ENCODE measurements around the gene LTA.

Gene LTA

DNA sequence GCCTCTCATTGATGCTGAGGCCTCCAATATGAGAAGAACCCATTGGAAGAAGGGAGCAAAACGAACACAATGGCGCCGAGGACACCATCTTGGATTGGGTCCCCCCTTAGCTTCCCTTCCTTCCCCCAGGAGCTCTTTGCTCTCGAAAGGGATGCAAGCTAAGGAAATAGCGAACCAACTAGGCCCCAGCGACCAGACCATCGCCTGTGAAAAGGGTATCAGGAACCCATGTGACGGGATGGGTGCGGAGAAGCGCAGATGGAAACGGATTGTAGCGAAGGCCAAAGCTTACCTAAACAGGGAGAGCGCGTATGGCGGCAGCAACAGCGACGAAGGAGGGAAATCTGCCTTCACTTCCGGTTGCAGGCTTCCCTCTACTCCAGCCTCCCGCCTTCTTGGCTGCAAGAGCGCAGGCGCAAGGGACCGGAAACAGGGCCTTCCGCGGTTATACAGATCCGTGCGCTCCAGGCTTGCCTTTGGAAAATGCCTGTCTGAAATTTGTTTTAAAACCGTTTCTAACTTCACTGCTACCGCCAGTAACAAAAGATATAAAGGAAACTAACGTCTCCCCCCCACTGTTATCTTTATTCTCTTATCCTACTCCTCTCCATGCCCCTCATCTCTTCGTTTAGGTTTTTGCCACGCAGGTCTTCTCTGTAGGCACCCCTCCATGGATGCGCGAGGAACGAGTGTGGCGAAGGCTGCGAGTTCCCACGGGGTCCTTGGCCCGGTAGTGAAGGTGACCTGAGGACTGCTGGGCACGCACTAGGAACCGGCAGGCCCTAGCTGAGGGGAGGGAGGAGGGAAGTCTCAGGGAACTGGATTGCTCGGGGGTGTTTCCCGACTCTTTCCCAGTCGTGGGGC lies 30.2 kb upstream of the LTA start, which contains the start of gene DDX39B:
Gene DDX39B (minus strand): TSS at position 346 of the 864 bp plus-strand sequence. CDS start 1,471 bp downstream, outside the sequence.
- DNase-seq (ENCODE audit: low read depth): peak; percentile 91

DNA sequence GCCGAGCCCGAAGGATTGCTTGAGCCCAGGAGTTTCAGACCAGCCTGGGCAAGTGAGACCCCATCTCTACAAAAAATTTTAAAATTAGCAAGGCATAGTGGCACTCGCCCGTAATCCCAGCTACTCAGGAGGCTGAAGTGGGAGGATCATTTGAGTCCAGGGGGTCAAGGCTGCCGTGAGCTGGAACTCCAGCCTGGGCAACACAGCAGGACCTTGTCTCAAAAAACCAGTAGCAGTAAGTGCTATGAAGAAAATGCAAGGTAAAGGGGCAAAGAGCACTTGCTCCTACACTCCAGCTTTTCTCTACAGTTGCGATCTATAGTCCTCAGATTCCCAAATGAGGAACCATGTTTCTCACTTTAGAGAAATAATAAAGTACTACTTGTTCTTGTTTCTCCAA lies 28.4 kb upstream of the LTA start:
- DNase-seq (ENCODE audit: low read depth): no peak

DNA sequence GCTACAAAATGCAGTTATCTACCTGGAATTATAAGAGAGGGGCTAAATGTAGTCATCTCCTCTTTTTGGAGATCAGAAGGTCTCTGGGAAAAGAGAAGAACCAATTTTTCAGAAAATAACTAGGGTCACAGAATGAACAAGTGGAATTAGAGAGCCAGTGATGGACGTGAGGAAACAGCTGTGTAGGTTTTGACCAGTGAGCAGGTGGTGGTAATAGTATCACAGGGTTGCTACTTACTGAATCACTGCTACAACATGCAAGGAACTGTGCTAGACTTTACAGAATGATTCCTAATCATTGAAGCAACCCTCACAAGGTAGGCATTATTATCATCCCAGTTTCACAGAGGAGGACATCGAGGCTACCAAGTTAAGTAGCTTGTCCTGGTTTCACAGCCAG lies 27.4 kb upstream of the LTA start:
- no peak for DNase-seq (ENCODE audit: low read depth)

DNA sequence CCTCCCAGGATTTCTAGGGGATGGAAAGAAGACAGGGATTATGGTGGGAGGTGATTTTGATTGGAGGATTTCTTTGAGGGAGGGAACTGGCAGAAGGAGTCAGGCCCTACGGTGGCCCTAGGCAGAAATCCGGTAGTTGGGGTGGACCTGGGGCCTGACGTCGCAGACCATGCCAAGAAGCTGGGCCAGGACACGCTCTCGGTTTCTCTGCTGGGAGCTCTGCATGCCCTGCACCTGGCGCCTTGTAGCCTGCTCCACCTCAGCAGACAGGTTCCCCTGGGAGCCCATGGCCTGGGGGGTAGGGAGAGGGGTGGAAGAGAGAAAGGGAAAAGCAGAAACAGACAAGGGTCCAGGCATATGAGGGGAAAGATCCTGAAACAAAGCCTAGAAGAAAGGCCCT lies 26.8 kb upstream of the LTA start:
- DNase-seq (ENCODE audit: low read depth): no peak

DNA sequence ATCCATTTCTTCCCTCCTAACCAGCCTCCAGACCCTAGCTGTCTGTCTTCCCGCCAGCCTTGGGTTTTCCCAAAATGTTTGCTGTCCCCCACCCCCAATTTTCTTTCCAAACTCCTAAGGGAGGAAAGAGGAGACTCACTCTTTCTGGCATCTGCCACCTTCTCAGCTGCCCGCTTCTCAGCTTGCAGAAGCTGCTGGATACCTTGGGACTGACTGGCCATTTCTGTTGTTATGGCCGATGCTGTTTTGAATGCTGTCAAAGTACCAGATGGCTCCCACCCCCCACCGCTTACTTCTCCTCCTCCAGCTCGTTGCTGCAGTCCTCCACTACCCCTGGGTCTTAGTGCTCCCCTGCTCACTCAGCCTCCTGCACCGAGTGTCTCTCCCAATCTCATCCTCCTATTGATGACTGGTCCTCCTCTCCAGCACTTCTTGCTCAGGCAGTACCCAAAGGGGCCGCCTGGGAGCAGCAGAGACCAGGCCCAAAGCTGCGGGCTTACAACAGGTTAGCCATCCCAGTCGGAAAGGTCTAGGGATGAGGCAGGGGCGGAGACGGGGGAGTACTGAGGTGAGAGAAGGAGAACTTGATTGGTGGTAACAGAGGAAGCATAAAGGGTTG lies 25.6 kb upstream of the LTA start, which contains the start of gene ATP6V1G2:
Gene ATP6V1G2 (minus strand): TSS at position 270 of the 619 bp plus-strand sequence. CDS start 49 bp downstream, at position 221.
- peak; percentile 70 for DNase-seq (ENCODE audit: low read depth)

DNA sequence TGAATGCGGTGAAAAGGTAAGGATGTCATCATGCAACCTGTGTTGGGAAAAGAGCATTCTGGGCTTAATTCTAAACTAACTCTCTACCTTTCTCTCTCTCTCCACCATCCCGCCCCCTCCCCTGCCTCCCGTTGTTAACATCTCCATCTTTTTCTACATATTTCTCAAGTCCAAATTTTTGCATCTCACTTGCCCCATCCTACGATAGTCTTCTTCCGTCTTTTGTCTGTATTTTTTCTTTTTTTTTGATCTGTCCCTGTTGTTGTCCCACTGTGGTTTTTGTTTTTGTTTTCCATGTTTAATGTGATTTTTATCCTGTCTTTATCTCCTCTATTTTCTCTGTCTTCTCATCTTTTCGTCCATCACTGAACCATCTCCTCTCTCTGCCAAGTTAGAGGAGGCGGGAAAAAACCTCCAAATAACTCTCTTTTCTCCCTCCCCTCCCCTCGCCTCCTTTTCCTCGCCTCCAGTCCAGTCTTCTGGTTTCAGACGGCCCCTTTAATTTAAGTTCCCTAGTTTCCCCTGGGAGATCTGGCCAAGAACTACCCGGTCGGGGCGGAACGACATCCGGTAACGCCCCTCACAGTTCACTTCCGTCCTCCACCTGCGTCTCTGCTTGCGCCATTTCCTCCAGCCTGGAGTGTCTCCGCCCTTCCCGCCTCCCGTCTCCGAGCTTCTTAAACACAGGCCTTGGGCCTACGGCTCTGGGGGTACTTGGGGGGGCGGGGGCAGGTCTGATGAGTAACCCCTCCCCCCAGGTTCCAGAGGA lies 24.9 kb upstream of the LTA start, which contains the start of gene NFKBIL1:
Gene NFKBIL1 (plus strand): TSS at position 651 of the 769 bp plus-strand sequence. CDS start 87 bp downstream, at position 738.
- DNase-seq (ENCODE audit: low read depth): peak; percentile 87

DNA sequence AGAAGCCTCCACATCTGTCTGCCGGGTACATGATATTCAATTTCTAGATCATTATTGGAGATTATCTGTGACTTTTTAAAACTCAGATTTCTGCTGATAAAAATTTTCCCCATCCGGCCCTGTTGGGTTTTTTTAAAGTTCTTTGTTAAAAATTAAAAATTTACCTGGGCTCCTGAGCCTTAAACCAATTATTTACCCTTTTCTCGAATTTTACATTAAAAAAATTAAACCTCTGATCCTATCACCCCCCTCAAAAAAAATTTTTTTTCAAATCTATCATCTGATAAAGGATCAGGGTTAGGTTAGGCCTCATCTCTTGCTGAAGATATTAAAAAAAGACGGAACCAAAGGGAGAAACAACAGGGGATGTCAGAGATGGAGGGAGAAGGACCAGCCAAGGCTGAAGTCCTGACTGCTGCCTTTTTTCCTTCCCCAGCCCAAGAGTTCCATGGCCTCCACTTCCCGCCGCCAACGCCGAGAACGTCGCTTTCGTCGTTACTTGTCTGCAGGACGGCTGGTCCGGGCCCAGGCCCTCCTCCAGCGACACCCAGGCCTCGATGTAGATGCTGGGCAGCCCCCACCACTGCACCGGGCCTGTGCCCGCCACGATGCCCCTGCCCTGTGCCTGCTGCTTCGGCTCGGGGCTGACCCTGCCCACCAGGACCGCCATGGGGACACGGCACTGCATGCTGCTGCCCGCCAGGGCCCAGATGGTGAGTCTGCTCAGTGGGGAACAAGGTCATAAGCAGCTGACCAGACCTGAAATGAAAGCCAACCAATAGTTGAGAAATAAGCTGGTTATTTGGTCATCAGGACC lies 24.2 kb upstream of the LTA start:
- DNase-seq (ENCODE audit: low read depth): no peak

DNA sequence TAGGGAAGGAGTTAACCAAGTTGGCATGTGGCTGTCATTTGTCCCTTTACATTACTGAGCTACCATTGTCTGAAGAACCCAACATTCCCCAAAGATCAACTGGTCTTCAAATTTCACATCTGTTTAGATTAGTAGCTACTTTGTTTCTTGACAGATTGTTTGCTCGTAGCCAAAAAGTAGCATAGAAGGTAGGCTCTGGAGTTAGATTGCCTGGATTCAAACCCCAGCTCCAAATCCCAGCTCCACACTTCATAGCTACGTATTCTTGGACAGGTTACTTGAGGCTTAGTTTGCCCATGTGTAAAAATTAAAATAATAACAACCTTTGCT lies 23.6 kb upstream of the LTA start:
- DNase-seq (ENCODE audit: low read depth): no peak

DNA sequence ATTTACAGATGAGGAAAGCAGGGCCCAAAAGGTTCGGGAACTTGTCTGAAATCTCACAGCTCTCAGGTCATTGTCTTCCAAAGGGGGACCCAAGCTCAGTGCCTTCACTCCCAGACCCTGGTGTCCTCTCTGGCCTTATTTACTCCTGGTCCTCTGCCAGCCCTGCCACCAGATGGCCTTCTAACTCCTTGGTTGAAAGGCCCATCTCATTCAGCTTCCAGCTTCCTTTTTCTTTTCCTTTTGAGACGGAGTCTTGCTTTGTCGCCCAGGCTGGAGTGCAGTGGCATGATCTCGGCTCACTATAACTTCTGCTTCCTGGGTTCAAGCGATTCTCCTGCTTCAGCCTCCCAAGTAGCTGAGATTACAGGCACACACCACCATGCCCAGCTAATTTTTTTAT lies 20.7 kb upstream of the LTA start:
- DNase-seq (ENCODE audit: low read depth): peak; percentile 42

DNA sequence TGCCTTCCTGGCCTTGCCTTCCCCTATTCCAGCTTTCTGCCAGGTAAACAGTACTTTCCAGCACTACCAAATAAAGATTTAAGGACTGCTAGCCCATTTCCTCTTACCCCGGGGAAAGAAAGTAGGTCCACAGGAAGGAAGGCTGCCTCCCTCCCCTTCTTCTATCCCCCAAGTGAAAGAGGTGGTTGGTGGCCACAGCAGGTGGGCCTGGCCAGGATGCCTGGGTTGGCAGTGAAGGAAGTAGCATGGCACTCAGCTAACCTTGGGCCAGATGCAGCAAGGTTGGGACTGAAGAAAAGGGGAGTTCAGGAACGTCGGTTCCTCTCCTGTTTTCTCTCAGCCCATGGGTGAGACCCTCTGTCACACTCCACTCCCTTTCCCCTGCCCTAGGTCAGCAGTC lies 15.8 kb upstream of the LTA start:
- DNase-seq (ENCODE audit: low read depth): no peak

DNA sequence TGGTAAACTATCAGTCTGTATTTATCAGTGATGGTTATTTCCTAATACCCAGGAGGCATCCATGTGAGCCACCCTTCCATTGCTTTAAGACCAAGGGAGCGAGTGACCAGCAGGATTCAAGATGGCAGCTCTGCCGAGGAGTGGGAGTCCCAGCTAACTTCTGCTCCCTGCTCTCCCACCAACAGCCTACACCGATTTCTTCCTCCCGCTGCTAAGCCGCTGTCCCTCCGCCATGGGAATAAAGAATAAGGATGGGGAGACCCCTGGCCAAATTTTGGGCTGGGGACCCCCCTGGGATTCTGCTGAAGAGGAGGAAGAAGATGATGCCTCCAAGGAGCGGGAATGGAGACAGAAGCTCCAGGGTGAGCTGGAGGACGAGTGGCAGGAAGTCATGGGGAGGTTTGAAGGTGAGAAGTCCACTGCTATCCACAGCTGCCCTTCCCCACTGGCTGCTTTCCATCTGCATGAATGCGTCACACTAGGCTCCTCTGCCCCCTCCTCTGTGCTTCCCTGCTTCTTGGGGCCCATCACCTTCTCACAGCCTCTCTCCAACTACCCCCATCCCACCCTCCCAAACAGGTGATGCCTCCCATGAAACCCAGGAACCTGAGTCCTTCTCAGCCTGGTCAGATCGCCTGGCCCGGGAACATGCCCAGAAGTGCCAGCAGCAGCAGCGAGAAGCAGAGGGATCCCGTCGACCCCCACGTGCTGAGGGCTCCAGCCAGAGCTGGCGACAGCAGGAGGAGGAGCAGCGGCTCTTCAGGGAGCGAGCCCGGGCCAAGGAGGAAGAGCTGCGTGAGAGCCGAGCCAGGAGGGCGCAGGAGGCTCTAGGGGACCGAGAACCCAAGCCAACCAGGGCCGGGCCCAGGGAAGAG lies 14.4 kb upstream of the LTA start:
- no peak for DNase-seq (ENCODE audit: low read depth)

DNA sequence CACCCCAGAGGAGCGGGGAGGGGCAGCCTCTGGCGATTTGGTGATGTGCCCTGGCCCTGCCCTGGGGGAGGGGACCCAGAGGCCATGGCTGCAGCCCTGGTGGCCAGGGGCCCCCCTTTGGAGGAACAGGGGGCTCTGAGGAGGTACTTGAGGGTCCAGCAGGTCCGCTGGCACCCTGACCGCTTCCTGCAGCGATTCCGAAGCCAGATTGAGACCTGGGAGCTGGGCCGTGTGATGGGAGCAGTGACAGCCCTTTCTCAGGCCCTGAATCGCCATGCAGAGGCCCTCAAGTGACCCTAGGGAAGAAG lies 13.8 kb upstream of the LTA start:
- no peak for DNase-seq (ENCODE audit: low read depth)

DNA sequence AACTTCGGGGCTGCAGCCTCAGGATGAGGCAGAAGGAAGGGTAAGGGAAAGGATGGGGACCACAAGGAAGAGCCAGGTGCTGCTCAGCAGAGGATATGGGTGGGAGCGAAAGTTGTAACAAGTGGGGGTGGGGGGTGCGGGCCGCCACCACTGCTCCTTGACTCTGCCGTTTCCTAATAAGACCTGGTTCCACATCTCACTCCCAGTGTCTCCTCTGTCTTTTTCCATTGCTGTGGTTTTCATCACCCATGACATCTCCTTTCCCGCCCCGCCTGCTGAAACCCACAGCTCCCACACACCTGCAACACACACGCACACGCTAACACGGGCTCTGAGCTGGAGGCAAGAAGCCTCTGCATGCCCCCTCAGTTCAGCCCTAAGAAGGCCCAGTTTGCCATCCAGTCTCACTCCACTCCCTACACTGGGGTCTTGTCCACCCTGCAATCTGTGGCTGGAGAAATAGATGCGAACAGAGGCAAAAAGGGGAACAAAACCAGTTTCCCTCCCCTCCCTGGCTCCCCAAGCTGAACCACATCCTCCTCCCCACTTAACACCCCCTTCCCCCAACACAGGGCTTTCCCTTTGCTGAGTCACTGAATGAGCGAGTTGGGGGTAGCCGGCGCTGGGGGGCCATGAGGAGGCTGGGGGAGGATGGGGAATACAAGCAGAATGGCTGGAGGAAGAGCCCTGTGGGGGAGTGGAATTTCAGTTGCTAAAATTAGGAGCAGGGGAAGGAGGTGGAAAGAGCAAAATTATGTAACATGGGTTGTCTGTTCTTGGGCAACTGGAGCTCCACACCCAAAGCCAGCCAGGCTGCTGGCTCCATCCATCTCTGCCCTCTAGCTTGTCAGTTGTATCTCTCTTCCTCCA lies 13.2 kb upstream of the LTA start:
- peak; percentile 69 for DNase-seq (ENCODE audit: low read depth)

DNA sequence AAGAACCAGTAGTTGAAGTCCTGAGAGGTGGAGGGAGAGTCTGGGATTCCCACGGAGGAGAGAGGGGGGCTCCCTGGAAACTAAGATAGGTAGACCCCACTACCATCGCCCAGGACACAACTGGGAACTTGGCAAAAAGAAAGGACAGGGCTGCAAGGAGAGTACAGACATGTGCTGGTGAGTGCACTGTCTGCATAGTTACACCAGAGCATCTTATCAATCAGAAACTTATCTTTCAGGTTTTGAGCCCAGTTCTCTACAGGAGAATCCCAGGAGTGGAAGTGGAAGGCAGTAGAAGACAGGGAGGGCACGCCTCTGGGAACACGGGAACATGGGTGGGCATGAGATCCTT lies 12.5 kb upstream of the LTA start:
- DNase-seq (ENCODE audit: low read depth): no peak

DNA sequence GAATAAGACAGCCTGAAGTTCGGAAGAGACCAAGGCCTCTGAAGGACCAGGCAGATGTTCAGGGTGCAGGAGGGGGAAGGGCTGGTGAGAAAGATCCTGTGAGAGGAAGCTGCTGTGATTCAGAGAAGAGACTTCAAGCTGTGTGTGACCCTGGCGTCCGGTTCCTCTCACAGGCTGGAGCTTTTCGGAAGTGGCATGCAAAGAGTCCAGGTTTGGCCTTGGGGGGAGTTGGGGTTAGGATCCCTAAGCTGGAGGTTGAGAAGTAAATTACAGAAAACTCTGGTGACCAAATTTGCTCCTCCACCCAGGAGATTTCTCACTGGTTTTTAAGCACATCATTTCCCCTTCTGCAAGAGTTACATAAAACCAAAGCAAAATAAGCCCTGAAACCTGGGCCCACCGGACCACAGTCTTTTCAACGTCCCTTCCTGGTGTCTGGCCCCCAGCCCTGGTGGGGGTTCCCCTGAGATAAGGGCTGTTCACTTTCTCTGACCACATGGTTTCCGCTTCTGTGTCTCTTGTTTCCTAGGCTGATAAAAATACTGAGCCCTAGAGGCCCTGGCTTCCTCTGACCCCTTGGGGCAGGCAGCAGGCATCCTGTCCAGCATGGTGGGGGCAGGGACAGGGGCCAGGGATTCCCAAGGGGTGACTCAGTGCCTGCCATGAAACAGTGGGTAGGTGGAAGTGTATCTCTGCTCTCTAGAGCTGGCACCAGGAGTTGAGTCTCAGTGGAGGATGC lies 12.0 kb upstream of the LTA start:
- DNase-seq (ENCODE audit: low read depth): peak; percentile 43

DNA sequence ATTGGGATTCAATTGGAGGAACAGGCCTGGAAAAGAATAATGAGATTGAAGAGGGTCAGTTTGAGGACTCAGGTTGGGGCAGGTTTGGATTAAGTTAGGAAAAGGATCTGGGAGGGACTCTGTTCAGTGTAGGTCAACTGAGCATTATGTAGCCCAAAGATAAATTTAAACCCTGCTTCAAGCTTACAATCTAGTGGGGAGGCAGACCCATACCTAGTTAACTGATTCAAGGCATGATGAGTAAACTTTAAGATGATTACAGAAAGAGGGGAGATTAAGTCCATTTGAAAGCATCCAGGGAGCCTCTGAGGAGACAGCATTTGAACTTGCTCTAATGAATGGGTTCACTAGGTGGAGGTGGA lies 11.4 kb upstream of the LTA start:
- DNase-seq (ENCODE audit: low read depth): no peak

DNA sequence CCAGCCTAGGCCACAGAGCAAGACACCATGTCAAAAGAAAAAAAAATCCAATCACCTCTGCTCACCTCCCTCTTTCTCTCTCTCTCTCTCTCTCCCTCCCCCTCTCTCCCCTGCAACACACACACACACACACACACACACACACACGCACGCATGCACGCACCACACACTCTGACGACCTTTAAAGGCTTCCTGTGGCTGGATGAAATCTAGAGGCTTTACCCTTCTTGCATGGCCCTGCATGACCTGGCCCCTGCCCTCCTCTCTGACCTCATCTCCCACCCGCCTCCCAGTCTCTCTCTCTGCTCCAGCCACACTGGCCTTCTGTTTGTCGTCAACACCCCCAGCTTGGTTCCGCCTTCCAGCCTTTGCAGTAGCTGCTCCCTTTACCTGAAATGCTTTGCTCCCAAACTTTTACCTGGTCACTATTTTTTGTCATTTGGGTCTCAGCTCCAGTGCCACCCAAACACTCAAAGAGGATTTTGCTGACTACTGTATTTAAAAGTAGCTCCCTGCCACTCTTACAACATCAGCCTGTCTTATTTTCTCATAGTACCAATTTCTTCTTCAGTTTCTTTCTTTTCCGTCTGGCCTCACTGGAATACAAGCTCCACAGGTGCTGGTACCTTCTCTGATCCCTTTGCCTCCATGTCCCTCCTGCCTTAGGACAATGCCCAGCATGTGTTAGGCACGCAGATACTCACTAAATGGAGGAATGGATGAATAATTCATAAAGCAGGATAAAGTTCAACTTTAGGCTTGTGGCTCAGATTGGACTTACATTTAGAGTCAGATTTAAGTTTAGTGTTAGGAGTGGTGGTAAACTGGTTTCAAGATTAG lies 4.3 kb upstream of the LTA start:
- peak; percentile 45 for DNase-seq (ENCODE audit: low read depth)

DNA sequence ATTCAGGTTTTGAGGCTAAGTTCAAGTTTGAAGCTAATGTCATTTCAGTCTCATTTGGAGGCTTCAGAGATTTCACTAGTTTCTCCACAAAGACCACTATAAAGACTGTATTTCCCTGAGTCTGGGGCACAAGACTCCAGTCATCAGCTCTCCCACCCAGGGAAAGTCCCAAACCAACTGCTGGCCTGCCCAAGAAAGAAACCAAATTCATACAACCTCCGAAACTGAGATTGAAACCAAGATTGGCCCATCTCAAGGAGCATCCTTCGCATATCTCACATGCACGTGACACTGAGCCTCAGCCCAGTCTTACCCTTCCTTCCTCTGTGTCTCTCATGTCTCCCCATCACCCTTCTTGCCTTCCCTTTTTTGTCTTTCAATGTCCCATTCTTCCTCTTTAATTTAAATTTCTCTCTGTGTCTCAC lies 3.5 kb upstream of the LTA start:
- peak; percentile 80 for DNase-seq (ENCODE audit: low read depth)
